Loucy (cell line): ENCODE measurements around the gene RBMS2.

ENCODE experiments used
- EZH2phosphoT487 ChIP-seq: fragments of 200-600 bp; IDR thresholded peaks from 2 replicates; pipeline ENCODE4 v1.6.1; 2018; ENCODE audit warnings: antibody characterized with exemption, mild to moderate bottlenecking, moderate library complexity, borderline replicate concordance
- TF ChIP-seq, protein P1 (sequence below): fragments of 200-600 bp; sonication (generic); conservative IDR thresholded peaks from 2 replicates; pipeline ENCODE4 v1.5.1; 2014; ENCODE audit warnings: mild to moderate bottlenecking, antibody characterized with exemption, low read length

- TF ChIP-seq, protein P1, sequence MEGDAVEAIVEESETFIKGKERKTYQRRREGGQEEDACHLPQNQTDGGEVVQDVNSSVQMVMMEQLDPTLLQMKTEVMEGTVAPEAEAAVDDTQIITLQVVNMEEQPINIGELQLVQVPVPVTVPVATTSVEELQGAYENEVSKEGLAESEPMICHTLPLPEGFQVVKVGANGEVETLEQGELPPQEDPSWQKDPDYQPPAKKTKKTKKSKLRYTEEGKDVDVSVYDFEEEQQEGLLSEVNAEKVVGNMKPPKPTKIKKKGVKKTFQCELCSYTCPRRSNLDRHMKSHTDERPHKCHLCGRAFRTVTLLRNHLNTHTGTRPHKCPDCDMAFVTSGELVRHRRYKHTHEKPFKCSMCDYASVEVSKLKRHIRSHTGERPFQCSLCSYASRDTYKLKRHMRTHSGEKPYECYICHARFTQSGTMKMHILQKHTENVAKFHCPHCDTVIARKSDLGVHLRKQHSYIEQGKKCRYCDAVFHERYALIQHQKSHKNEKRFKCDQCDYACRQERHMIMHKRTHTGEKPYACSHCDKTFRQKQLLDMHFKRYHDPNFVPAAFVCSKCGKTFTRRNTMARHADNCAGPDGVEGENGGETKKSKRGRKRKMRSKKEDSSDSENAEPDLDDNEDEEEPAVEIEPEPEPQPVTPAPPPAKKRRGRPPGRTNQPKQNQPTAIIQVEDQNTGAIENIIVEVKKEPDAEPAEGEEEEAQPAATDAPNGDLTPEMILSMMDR: no peak
- no peak for TF ChIP-seq EZH2phosphoT487
These were observed 79.1 kb downstream of the RBMS2 start for GRCh38 chr12:56600753-56601152.
